Small intestine (tissue), 7 donors: ENCODE measurements around the gene DMXL1. TPM values are rescaled to one million over a fixed set of nuclear protein-coding genes. Genes with fewer than 3 reads are reported as not detected.
A peak's percentile ranks its signal among the peaks of the same experiment; 100 is the strongest.

ENCODE experiments used
- DNase-seq, 2 donors: peaks; one replicate each; pipeline versions ENCODE4 v3.0.0 to v3.0.0-alpha.2; 2013
- FAIRE-seq: peaks from 2 replicates; lab custom pipeline; 2012; peaks lifted over from hg19 to GRCh38; lab: Jason Lieb, UNC
- H3K27ac ChIP-seq, 3 donors: one replicate each; pipeline ENCODE4 v1.5.1; 2013; ENCODE audit warnings: low read length in 2 of 3, mild to moderate bottlenecking in 2 of 3, control low read depth in 1 of 3, inconsistent platforms in 1 of 3, low read depth in 1 of 3, moderate library complexity in 1 of 3
- H3K27me3 ChIP-seq, 3 donors: one replicate each; pipeline ENCODE4 v1.6.1; 2013; ENCODE audit warnings: low read length in 3 of 3, inconsistent platforms in 1 of 3; ENCODE audit not compliant: control insufficient read depth in 3 of 3, insufficient read depth in 3 of 3
- H3K36me3 ChIP-seq, 3 donors: one replicate each; pipeline ENCODE4 v1.6.1; 2013; ENCODE audit warnings: low read length in 3 of 3, inconsistent platforms in 1 of 3, low read depth in 1 of 3, mild to moderate bottlenecking in 1 of 3, moderate library complexity in 1 of 3; ENCODE audit not compliant: control insufficient read depth in 3 of 3, insufficient read depth in 2 of 3
- H3K4me1 ChIP-seq, 3 donors: one replicate each; pipeline ENCODE4 v1.6.1; 2013; ENCODE audit warnings: low read length in 2 of 3, inconsistent platforms in 1 of 3, low read depth in 1 of 3, mild to moderate bottlenecking in 1 of 3, moderate library complexity in 1 of 3; ENCODE audit not compliant: control insufficient read depth in 3 of 3, insufficient read depth in 2 of 3
- H3K4me3 ChIP-seq, 3 donors: one replicate each; pipeline ENCODE4 v1.5.1; 2013; ENCODE audit warnings: low read length in 3 of 3, control low read depth in 1 of 3, inconsistent platforms in 1 of 3, low read depth in 1 of 3, mild to moderate bottlenecking in 1 of 3, moderate library complexity in 1 of 3
- H3K9me3 ChIP-seq, 2 donors: one replicate each; pipeline ENCODE4 v1.6.1; 2013; ENCODE audit warnings: low read depth in 1 of 2, low read length in 1 of 2; ENCODE audit not compliant: control insufficient read depth in 2 of 2, insufficient read depth in 1 of 2
- WGBS, 3 donors: extraction: QIAGEN DNeasy Blood & Tissue Kit; methylation state at CpG; one replicate each; pipeline ENCODE4 v1.1.7; 2013; 5-methylcytosine and 5-hydroxymethylcytosine counted together
- polyA plus RNA-seq, 4 donors: library from polyadenylated mRNA; stranded (reverse) in 3 of 4; unstranded in 1 of 4; fragments of 200-250 nt in 3 of 4; fragments of 120-200 nt in 1 of 4; gene quantifications; one replicate each; pipeline versions ENCODE4 v1.2.1 to v1.2.3, GENCODE V29; 2013
- donor health status: healthy with polysubstance abuse.
- donor health status: control.
- donor health status: control.
- donor health status: Bipolar disorder and iron deficiency.
- donor health status: healthy.

The DMXL1 gene
- polyA plus RNA-seq, 4 donors, result 8.1 to 33.1 (median 18.8) TPM

- no peak for FAIRE-seq
- 77 to 92% (median 83%) methylated on average over 3 of the region's 3 CpGs for WGBS, 3 donors
- no peak overlapping the region for H3K27ac ChIP-seq
These were observed 38.2 kb upstream of the DMXL1 start for GRCh38 chr5:119032656-119033055.

GRCh38 chr5:119033135-119033534 lies 37.8 kb upstream of the DMXL1 start:
- H3K36me3 ChIP-seq, result no peaks in the 10 kb centered on the region
- no peak overlapping the region for H3K4me3 ChIP-seq
- no peak overlapping the region for H3K27ac ChIP-seq
- DNase-seq, result no peak
- no peak for FAIRE-seq
- no peaks in the 10 kb centered on the region for H3K4me1 ChIP-seq
- WGBS, 3 donors, result 90 to 95% (median 92%) methylated on average over 3 of the region's 3 CpGs
- H3K9me3 ChIP-seq, result no peaks in the 10 kb centered on the region
- no peaks in the 10 kb centered on the region for H3K27me3 ChIP-seq

More at GRCh38 chr5:119032656-119033055, 38.2 kb upstream of the DMXL1 start:
- Histone ChIP-seq H3K4me1 (no peaks in the 10 kb centered on the region), H3K36me3 (no peaks in the 10 kb centered on the region), H3K4me3 (no peak overlapping the region), H3K9me3 (no peaks in the 10 kb centered on the region), H3K27me3 (no peaks in the 10 kb centered on the region)
- no peak for DNase-seq

GRCh38 chr5:119036101-119036762 lies 34.7 kb upstream of the DMXL1 start:
- Histone ChIP-seq H3K27me3 (no peaks in the 10 kb centered on the region), H3K27ac (no peak overlapping the region), H3K4me1 (no peaks in the 10 kb centered on the region), H3K4me3 (no peak overlapping the region), H3K36me3 (no peaks in the 10 kb centered on the region), H3K9me3 (no peaks in the 10 kb centered on the region)
- peak in 1 of 2 donors; percentile 25 for DNase-seq
- no peak for FAIRE-seq
- WGBS, 3 donors, result 85 to 90% (median 87%) methylated on average over 8 of the region's 8 CpGs

DNA sequence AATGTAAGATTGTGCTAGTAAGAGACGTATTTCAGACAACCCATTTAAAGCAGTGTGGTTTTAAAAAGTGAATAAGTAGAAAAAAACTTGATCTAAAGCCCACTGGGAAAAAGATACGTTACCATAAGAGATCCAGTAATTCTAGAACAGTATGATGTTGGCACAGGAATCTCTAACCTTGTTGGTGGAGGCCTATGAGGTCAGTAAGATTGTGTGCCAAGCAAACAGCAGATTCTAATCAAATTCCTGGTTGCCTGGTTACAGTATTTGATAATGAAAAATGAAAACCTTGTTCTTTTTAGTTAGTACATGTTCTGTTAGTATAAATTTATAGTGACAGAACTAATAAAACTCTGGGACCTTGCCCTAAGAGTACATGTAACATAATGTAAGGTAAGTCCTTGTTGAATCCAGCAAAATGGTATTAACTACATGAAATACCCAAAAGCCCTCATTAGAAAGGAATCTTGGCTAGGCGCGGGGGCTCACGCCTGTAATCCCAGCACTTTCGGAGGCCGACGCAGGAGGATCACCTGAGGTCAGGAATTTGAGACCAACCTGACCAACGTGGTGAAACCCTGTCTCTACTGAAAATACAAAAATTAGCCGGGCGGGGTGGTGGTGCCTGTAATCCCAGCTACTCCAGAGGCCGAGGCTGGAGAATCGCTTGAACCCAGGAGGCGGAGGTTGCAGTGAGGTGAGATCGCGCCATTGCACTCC lies 33.2 kb upstream of the DMXL1 start:
- Histone ChIP-seq H3K27me3 (no peaks in the 10 kb centered on the region), H3K36me3 (no peaks in the 10 kb centered on the region), H3K27ac (no peak overlapping the region), H3K9me3 (no peaks in the 10 kb centered on the region), H3K4me3 (no peak overlapping the region), H3K4me1 (no peaks in the 10 kb centered on the region)
- DNase-seq (peak in 1 of 2 donors; percentile 49), FAIRE-seq (no peak)
- 86 to 92% (median 86%) methylated on average over 16 of the region's 16 CpGs for WGBS, 3 donors

DNA sequence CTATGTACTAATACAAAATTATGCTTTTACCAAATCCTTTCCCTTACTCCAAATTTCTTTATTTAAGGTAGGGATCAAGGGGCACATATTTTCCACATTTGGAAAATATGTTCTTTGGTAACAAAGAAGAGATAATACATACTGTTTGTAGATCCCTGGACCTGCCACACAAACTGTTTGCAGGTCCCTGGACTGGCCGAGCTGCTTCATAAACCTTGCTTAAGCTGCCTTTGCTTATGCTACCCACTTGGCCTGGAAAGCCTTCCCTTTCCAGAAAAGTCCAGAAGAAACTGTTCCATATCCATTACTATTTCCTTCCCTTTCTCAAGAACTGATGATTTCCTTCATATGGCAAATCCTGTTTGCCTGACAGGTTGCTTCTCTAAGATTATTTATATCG lies 22.6 kb upstream of the DMXL1 start:
- FAIRE-seq (no peak), DNase-seq (no peak)
- 86 to 90% (median 90%) methylated on average over 2 of the region's 2 CpGs for WGBS, 3 donors
- Histone ChIP-seq H3K9me3 (no peaks in the 10 kb centered on the region), H3K4me3 (no peak overlapping the region), H3K4me1 (peaks cover 0 to 4% (median 0%) of the 10 kb centered on the region in 3 donors), H3K27ac (no peak overlapping the region), H3K27me3 (no peaks in the 10 kb centered on the region), H3K36me3 (no peaks in the 10 kb centered on the region)

DNA sequence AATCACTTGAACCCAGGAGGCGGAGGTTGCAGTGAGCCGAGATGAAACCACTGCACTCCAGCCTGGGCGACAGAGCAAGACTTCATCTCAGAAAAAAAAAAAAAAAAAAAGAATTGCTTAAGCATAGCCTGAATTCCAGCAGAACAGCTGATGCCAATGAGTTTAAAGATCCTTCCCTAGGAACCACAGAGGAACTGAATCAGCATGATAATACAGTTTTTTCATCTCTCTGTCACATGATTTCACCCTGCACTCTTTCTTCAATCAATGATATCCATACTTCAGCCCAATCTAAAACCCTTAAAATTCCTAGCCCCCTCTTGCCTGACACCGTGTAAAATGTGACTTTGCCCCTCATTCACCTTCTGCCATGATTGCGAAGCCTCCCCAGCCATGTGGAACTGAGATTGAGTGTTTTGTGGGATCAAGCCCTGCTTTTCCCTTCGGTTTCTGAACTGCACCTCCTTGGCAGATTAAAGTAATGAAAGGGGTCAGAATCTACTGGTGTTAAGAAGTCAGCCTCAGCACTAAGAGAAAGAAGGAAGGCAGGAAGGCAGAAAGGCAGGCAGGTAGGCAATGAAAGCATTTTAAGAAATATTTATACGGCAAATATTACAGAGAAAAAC lies 20.9 kb upstream of the DMXL1 start:
- no peaks in the 10 kb centered on the region for H3K36me3 ChIP-seq
- H3K4me1 ChIP-seq, result peaks cover 0 to 4% (median 0%) of the 10 kb centered on the region in 3 donors
- no peaks in the 10 kb centered on the region for H3K27me3 ChIP-seq
- no peak overlapping the region for H3K4me3 ChIP-seq
- no peaks in the 10 kb centered on the region for H3K9me3 ChIP-seq
- FAIRE-seq, result no peak
- peak in 1 of 2 donors; percentile 18 for DNase-seq
- 76 to 83% (median 78%) methylated on average over 7 of the region's 7 CpGs for WGBS, 3 donors
- H3K27ac ChIP-seq, result no peak overlapping the region

DNA sequence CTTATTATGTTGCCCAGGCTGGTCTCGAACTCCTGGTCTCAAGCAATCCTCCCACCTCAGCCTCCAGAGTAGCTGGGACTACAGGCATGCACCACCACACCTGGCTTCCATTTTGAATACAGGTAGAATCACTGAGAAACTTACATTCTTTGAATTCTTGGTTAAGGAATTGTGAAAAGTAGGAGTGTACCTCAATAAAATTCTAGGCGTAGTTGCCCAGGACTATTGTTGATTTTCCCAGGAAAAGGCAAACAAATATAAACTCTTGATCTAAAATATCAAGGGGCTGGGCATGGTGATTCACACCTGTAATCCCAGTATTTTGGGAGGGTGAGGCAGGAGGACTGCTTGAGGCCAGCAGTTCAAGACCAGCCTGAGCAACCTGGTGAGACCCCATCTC lies 16.8 kb upstream of the DMXL1 start:
- FAIRE-seq (no peak), DNase-seq (no peak)
- 89 to 94% (median 93%) methylated on average over 2 of the region's 2 CpGs for WGBS, 3 donors
- Histone ChIP-seq H3K27ac (no peak overlapping the region), H3K4me3 (no peak overlapping the region), H3K4me1 (peaks cover 0 to 4% (median 0%) of the 10 kb centered on the region in 3 donors), H3K27me3 (no peaks in the 10 kb centered on the region), H3K9me3 (no peaks in the 10 kb centered on the region), H3K36me3 (no peaks in the 10 kb centered on the region)

GRCh38 chr5:119055294-119055693 lies 15.6 kb upstream of the DMXL1 start:
- Histone ChIP-seq H3K9me3 (no peaks in the 10 kb centered on the region), H3K36me3 (no peaks in the 10 kb centered on the region), H3K4me1 (no peaks in the 10 kb centered on the region), H3K27me3 (no peaks in the 10 kb centered on the region), H3K27ac (no peak overlapping the region), H3K4me3 (no peak overlapping the region)
- no peak for FAIRE-seq
- no peak for DNase-seq
- WGBS, 3 donors, result 90 to 91% (median 91%) methylated on average over 2 of the region's 2 CpGs
